IMR-90 (cell line): Measurements from ENCODE around the gene TNNI3K. TPM values are rescaled to one million over a fixed set of nuclear protein-coding genes. Genes with fewer than 3 reads are reported as not detected.

ENCODE experiments used
- ATAC-seq: fragments of 200-7000 bp; cut with Tn5 transposase; 2 replicates; pipeline ENCODE4 v1.9.1; 2020; ENCODE audit warnings: low read depth, mild to moderate bottlenecking, moderate library complexity
- BruUV-seq: library from RNA; stranded (reverse); fragments of 400-500 nt; replicated peaks from 2 replicates; lab custom pipeline; 2021; lab: Mats Ljungman, UMichigan
- CTCF ChIA-PET: fragments of 300-600 bp; formaldehyde crosslinking; extraction: SDS; loops from one replicate; lab custom pipeline; 2021; ENCODE audit warnings: antibody characterized with exemption; lab: Yijun Ruan, JAX
- POLR2A ChIA-PET: fragments of 300-600 bp; sonication (Branson Sonifier 250); formaldehyde crosslinking; loops from one replicate; lab custom pipeline; 2022; ENCODE audit warnings: antibody characterized with exemption; ENCODE audit not compliant: unreplicated experiment; lab: Charles Lee
- DNase-seq: peaks from one replicate; pipeline ENCODE4 v3.0.0; 2013
- H2AFZ ChIP-seq: replicated peaks from 2 replicates; pipeline ENCODE3; 2013; ENCODE audit warnings: low read length, mild to moderate bottlenecking; ENCODE audit not compliant: poor library complexity
- H2AK5ac ChIP-seq: 2 replicates; pipeline ENCODE4 v1.6.1; 2013; ENCODE audit warnings: low read depth, low read length, inconsistent platforms
- H2AK9ac ChIP-seq: replicated peaks from 2 replicates; pipeline ENCODE3; 2013; ENCODE audit warnings: mild to moderate bottlenecking, low read depth, low read length, moderate library complexity; ENCODE audit not compliant: poor library complexity
- H2BK120ac ChIP-seq: 2 replicates; pipeline ENCODE4 v1.6.1; 2013; ENCODE audit warnings: low read depth, low read length, inconsistent platforms
- H2BK15ac ChIP-seq: 3 replicates; pipeline ENCODE4 v1.6.1; 2013; ENCODE audit warnings: low read depth, low read length, inconsistent platforms
- H2BK20ac ChIP-seq: 2 replicates; pipeline ENCODE4 v1.6.1; 2013; ENCODE audit warnings: low read depth, mild to moderate bottlenecking, inconsistent platforms, low read length, moderate library complexity
- H2BK5ac ChIP-seq: 2 replicates; pipeline ENCODE4 v1.6.1; 2013; ENCODE audit warnings: mild to moderate bottlenecking, low read depth, low read length, inconsistent platforms; ENCODE audit not compliant: poor library complexity, severe bottlenecking
- H3K14ac ChIP-seq: replicated peaks from 2 replicates; pipeline ENCODE4 v1.6.1; 2013; ENCODE audit warnings: low read depth, low read length, inconsistent platforms
- H3K18ac ChIP-seq: 2 replicates; pipeline ENCODE4 v1.6.1; 2013; ENCODE audit warnings: low read depth, low read length, control low read depth
- H3K23ac ChIP-seq: 2 replicates; pipeline ENCODE4 v1.6.1; 2013; ENCODE audit warnings: low read depth, low read length, inconsistent platforms
- H3K27ac ChIP-seq: 2 replicates; pipeline ENCODE4 v1.5.1; 2013; ENCODE audit warnings: mild to moderate bottlenecking, control low read depth, low read length; ENCODE audit not compliant: insufficient read depth
- H3K27me3 ChIP-seq: 2 replicates; pipeline ENCODE4 v1.6.1; 2013; ENCODE audit warnings: low read length; ENCODE audit not compliant: control insufficient read depth, insufficient read depth
- H3K36me3 ChIP-seq: 2 replicates; pipeline ENCODE4 v1.6.1; 2013; ENCODE audit warnings: low read length, mixed read lengths; ENCODE audit not compliant: control insufficient read depth, insufficient read depth
- H3K4ac ChIP-seq: 2 replicates; pipeline ENCODE4 v1.6.1; 2013; ENCODE audit warnings: low read depth, low read length, inconsistent platforms
- H3K4me1 ChIP-seq: 2 replicates; pipeline ENCODE4 v1.6.1; 2013; ENCODE audit warnings: low read length, mixed read lengths; ENCODE audit not compliant: control insufficient read depth, insufficient read depth
- H3K4me2 ChIP-seq: 2 replicates; pipeline ENCODE4 v1.6.1; 2013; ENCODE audit warnings: low read depth, mild to moderate bottlenecking, control low read depth, low read length, moderate library complexity
- H3K4me3 ChIP-seq: 2 replicates; pipeline ENCODE4 v1.5.1; 2013; ENCODE audit warnings: low read depth, mild to moderate bottlenecking, control low read depth, low read length, moderate library complexity; ENCODE audit not compliant: insufficient read depth
- H3K56ac ChIP-seq: 2 replicates; pipeline ENCODE4 v1.6.1; 2013; ENCODE audit warnings: low read length, inconsistent platforms; ENCODE audit not compliant: insufficient read depth; ENCODE audit errors: extremely low read depth
- H3K79me1 ChIP-seq, 2 experiments: 2 replicates each; pipeline ENCODE4 v1.6.1; 2013; ENCODE audit warnings: low read length in 2 of 2, inconsistent platforms in 1 of 2, low read depth in 1 of 2
- H3K9ac ChIP-seq: 2 replicates; pipeline ENCODE4 v1.6.1; 2013; ENCODE audit warnings: low read depth, low read length, control low read depth
- H3K9me1 ChIP-seq: 2 replicates; pipeline ENCODE4 v1.6.1; 2013; ENCODE audit warnings: low read length, inconsistent platforms; ENCODE audit not compliant: insufficient read depth
- H3K9me3 ChIP-seq: 2 replicates; pipeline ENCODE4 v1.6.1; 2013; ENCODE audit warnings: low read length; ENCODE audit not compliant: control insufficient read depth, insufficient read depth
- H4K20me1 ChIP-seq: 2 replicates; pipeline ENCODE4 v1.6.1; 2013; ENCODE audit warnings: low read length, inconsistent platforms; ENCODE audit not compliant: insufficient read depth
- H4K5ac ChIP-seq: 2 replicates; pipeline ENCODE4 v1.6.1; 2013; ENCODE audit warnings: mild to moderate bottlenecking, low read depth, low read length, control low read depth
- H4K8ac ChIP-seq, 2 experiments: 2 replicates each; pipeline ENCODE4 v1.6.1; 2013; ENCODE audit warnings: low read depth in 2 of 2, low read length in 2 of 2, control low read depth in 1 of 2, inconsistent platforms in 1 of 2
- H4K91ac ChIP-seq: 2 replicates; pipeline ENCODE4 v1.6.1; 2013; ENCODE audit warnings: low read depth, low read length, inconsistent platforms; ENCODE audit not compliant: insufficient read depth
- BHLHE40 ChIP-seq: fragments of 150-350 bp; IDR thresholded peaks from 2 replicates; pipeline ENCODE4 v1.6.1; 2016; ENCODE audit warnings: mild to moderate bottlenecking, low read depth, low read length
- FOS ChIP-seq: fragments of 150-350 bp; IDR thresholded peaks from 2 replicates; pipeline ENCODE4 v1.6.1; 2016; ENCODE audit warnings: low read depth, low read length
- MAFK ChIP-seq: IDR thresholded peaks from 2 replicates; pipeline ENCODE4 v1.6.1; 2012; ENCODE audit warnings: low read depth, low read length, improper control_type of control experiment
- MAZ ChIP-seq: IDR thresholded peaks from 2 replicates; pipeline ENCODE4 v1.6.1; 2012; ENCODE audit warnings: low read depth, mild to moderate bottlenecking, low read length, improper control_type of control experiment, moderate library complexity, borderline replicate concordance
- MXI1 ChIP-seq: IDR thresholded peaks from 2 replicates; pipeline ENCODE4 v1.6.1; 2012; ENCODE audit warnings: low read depth, mild to moderate bottlenecking, low read length, moderate library complexity, borderline replicate concordance
- NFE2L2 ChIP-seq: fragments of 150-350 bp; IDR thresholded peaks from 2 replicates; pipeline ENCODE4 v1.6.1; 2016; ENCODE audit warnings: low read depth, mild to moderate bottlenecking, low read length
- POLR2A ChIP-seq: IDR thresholded peaks from 2 replicates; pipeline ENCODE4 v1.6.1; 2012; ENCODE audit warnings: mild to moderate bottlenecking, low read depth, low read length
- RAD21 ChIP-seq: IDR thresholded peaks from 2 replicates; pipeline ENCODE4 v1.6.1; 2012; ENCODE audit warnings: low read length, improper control_type of control experiment
- RFX5 ChIP-seq: IDR thresholded peaks from 2 replicates; pipeline ENCODE4 v1.8.0; 2012; ENCODE audit warnings: low read depth, mild to moderate bottlenecking, low read length, moderate library complexity
- WGBS, 2 experiments: methylation state at CpG; one replicate each; pipeline versions ENCODE4 v1.1.5 to v1.1.7; 2013; ENCODE audit warnings: missing lambda C conversion rate in 2 of 2; ENCODE audit not compliant: insufficient read length in 1 of 2; ENCODE audit errors: extremely low coverage in 2 of 2; 5-methylcytosine and 5-hydroxymethylcytosine counted together
- dilution Hi-C: fragments of 300-500 bp; cut with HindIII; formaldehyde crosslinking; loops from one replicate; pipeline ENCODE4 v1.14.3; 2018; ENCODE audit warnings: low sequenced_read_pairs; ENCODE audit not compliant: unreplicated experiment
- in situ Hi-C: fragments of 300-500 bp; cut with MboI; formaldehyde crosslinking; loops from 3 replicates; pipeline ENCODE4 v1.14.3; 2019; ENCODE audit warnings: low sequenced_read_pairs, inconsistent platforms, mixed read lengths
- intact Hi-C: fragments of 100-400 bp; cut with micrococcal nuclease; formaldehyde crosslinking; loops from 2 replicates; pipeline ENCODE4 v1.10.0; 2022
- polyA plus RNA-seq, 3 experiments: library from polyadenylated mRNA; depleted of rRNA; stranded (reverse); fragments of >200 nt; gene quantifications; 2 replicates each; pipeline ENCODE4 v1.2.3, GENCODE V29; 2012; ENCODE audit warnings: low replicate concordance in 1 of 3
- total RNA-seq: library from RNA; depleted of rRNA; stranded (reverse); fragments of >200 nt; gene quantifications from 2 replicates; pipeline ENCODE4 v1.2.3, GENCODE V29; 2012
- TF ChIP-seq, protein P1 (sequence below): fragments of 150-350 bp; IDR thresholded peaks from 2 replicates; pipeline ENCODE4 v1.6.1; 2016; ENCODE audit warnings: low read depth, mild to moderate bottlenecking, low read length, moderate library complexity, borderline replicate concordance
- TF ChIP-seq, protein P2 (sequence below): fragments of 150-350 bp; IDR thresholded peaks from 2 replicates; pipeline ENCODE4 v1.6.1; 2017; ENCODE audit warnings: mild to moderate bottlenecking, antibody characterized with exemption, low read length, low read depth

Gene TNNI3K
- total and polyA plus RNA-seq, 2 of the 4 experiments (the other 2 are of a cell fraction), result 0.90 to 1.3 TPM

DNA sequence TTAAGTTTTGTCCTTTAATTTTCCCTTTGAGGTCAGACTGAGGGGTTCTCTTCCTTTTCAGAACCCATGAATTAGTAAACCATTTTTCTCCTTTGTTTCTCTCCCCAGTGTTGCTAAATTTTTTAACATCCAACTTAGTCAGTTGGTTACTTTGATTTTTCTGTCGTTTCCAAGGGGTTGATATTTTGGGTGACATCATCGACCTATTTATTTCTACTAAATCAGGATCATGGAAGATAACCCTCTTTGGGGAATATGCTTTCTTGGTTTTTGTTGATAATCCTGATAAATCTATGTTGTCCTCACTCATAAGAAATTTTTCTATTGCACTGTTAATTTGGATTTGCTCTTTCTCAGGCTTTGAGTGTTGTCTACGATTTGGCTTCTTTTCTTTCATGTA lies 236.3 kb downstream of the TNNI3K start:
- dilution Hi-C loops (no loop called here), intact Hi-C loops (loop anchor here (10.0 kb wide), 1 partner anchor 467 kb away; no protein-coding TSS in a partner anchor), in situ Hi-C loops (no loop called here)
- WGBS, 2 experiments, result no CpG with 5 or more reads among the region's 3 CpGs
- Histone ChIP-seq H2AFZ (no peak overlapping the region), H3K4me2 (no peak overlapping the region), H3K14ac (no peak overlapping the region), H3K18ac (no peak overlapping the region), H2BK15ac (no peak overlapping the region), H3K4me1 (peaks cover 6% of the 10 kb centered on the region; the same call in 1 of the 2 replicates), H3K9me3 (no peaks in the 10 kb centered on the region), H4K91ac (no peak overlapping the region), H3K79me1 (no peaks in the 10 kb centered on the region), H3K9me1 (no peaks in the 10 kb centered on the region), H4K20me1 (no peaks in the 10 kb centered on the region), H3K4me3 (no peak overlapping the region), H3K56ac (no peak overlapping the region), H3K27ac (no peak overlapping the region), H2AK9ac (no peak overlapping the region), H3K4ac (no peak overlapping the region), H4K5ac (no peak overlapping the region), H2BK5ac (no peak overlapping the region), H3K9ac (no peak overlapping the region), H3K36me3 (no peaks in the 10 kb centered on the region), H3K27me3 (no peaks in the 10 kb centered on the region), H2BK120ac (no peak overlapping the region), H3K23ac (no peak overlapping the region), H4K8ac (no peak overlapping the region), H2BK20ac (no peak overlapping the region), H2AK5ac (no peak overlapping the region)
- BruUV-seq, result no TSS peak
- CTCF ChIA-PET, result no interaction called here
- DNase-seq (no peak), ATAC-seq (no peak)
- POLR2A ChIA-PET, result no interaction called here
- TF ChIP-seq MXI1 (no peak), RAD21 (no peak), POLR2A (no peak), MAZ (no peak), NFE2L2 (no peak), MAFK (no peak), FOS (no peak), BHLHE40 (no peak), RFX5 (no peak)
- TF ChIP-seq, protein P1, sequence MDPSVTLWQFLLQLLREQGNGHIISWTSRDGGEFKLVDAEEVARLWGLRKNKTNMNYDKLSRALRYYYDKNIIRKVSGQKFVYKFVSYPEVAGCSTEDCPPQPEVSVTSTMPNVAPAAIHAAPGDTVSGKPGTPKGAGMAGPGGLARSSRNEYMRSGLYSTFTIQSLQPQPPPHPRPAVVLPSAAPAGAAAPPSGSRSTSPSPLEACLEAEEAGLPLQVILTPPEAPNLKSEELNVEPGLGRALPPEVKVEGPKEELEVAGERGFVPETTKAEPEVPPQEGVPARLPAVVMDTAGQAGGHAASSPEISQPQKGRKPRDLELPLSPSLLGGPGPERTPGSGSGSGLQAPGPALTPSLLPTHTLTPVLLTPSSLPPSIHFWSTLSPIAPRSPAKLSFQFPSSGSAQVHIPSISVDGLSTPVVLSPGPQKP, result no peak
- TF ChIP-seq, protein P2, sequence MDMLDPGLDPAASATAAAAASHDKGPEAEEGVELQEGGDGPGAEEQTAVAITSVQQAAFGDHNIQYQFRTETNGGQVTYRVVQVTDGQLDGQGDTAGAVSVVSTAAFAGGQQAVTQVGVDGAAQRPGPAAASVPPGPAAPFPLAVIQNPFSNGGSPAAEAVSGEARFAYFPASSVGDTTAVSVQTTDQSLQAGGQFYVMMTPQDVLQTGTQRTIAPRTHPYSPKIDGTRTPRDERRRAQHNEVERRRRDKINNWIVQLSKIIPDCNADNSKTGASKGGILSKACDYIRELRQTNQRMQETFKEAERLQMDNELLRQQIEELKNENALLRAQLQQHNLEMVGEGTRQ, result no peak
